Hepatocyte (in vitro differentiated cells): ENCODE measurements around the gene PRMT3. TPM values are rescaled to one million over a fixed set of nuclear protein-coding genes. Genes with fewer than 3 reads are reported as not detected.
"Not testable (repeated sequence)": the region's sequence is repeated elsewhere in the genome, so short reads cannot be mapped to it uniquely, and the experiment has no call there.

Experiments
- DNase-seq: peaks from one replicate; pipeline ENCODE4 v3.0.0-alpha.2; 2016; ENCODE audit warnings: low spot score
- H2AFZ ChIP-seq: fragments of 200-600 bp; sonication (generic); 2 replicates; pipeline ENCODE4 v1.6.0; 2016; ENCODE audit warnings: antibody characterized with exemption, mild to moderate bottlenecking
- H3K27ac ChIP-seq: fragments of 200-600 bp; sonication (generic); 2 replicates; pipeline ENCODE4 v1.5.1; 2016; ENCODE audit warnings: mild to moderate bottlenecking
- H3K27me3 ChIP-seq: fragments of 200-600 bp; sonication (generic); 2 replicates; pipeline ENCODE4 v1.6.1; 2016
- H3K36me3 ChIP-seq: fragments of 200-600 bp; sonication (generic); replicated peaks from 2 replicates; pipeline ENCODE4 v1.5.1; 2016; ENCODE audit warnings: low read depth; ENCODE audit not compliant: insufficient read depth
- H3K4me1 ChIP-seq: fragments of 200-600 bp; sonication (generic); 2 replicates; pipeline ENCODE4 v1.5.1; 2016; ENCODE audit warnings: mild to moderate bottlenecking, moderate library complexity; ENCODE audit not compliant: insufficient read depth
- H3K4me2 ChIP-seq: fragments of 200-600 bp; sonication (generic); 2 replicates; pipeline ENCODE4 v1.6.0; 2016
- H3K4me3 ChIP-seq: fragments of 200-600 bp; sonication (generic); 2 replicates; pipeline ENCODE4 v1.5.1; 2016; ENCODE audit warnings: mild to moderate bottlenecking
- H3K79me2 ChIP-seq: fragments of 200-600 bp; sonication (generic); 2 replicates; pipeline ENCODE4 v1.6.0; 2017; ENCODE audit warnings: mild to moderate bottlenecking
- H3K9me2 ChIP-seq: fragments of 200-600 bp; sonication (generic); replicated peaks from 2 replicates; pipeline ENCODE4 v1.6.0; 2017; ENCODE audit warnings: mild to moderate bottlenecking; ENCODE audit not compliant: insufficient read depth
- H3K9me3 ChIP-seq: fragments of 200-600 bp; sonication (generic); 2 replicates; pipeline ENCODE4 v1.5.1; 2016; ENCODE audit warnings: low read depth, mild to moderate bottlenecking
- H4K20me1 ChIP-seq: fragments of 200-600 bp; sonication (generic); 2 replicates; pipeline ENCODE4 v1.6.0; 2016; ENCODE audit warnings: mild to moderate bottlenecking; ENCODE audit not compliant: insufficient read depth, poor library complexity, severe bottlenecking
- EZH2 ChIP-seq: fragments of 200-600 bp; sonication (generic); IDR thresholded peaks from 2 replicates; pipeline ENCODE4 v1.6.1; 2016; ENCODE audit warnings: antibody characterized with exemption, mild to moderate bottlenecking, borderline replicate concordance
- EZH2phosphoT487 ChIP-seq: fragments of 200-600 bp; sonication (generic); IDR thresholded peaks from one replicate; pipeline ENCODE4 v1.6.1; 2018; ENCODE audit warnings: antibody characterized with exemption, mild to moderate bottlenecking, low read depth, moderate library complexity; ENCODE audit not compliant: unreplicated experiment, severe bottlenecking
- WGBS: methylation state at CpG from one replicate; pipeline ENCODE4 v1.1.6; 2016; ENCODE audit warnings: low lambda C conversion rate; ENCODE audit errors: missing lambda C conversion rate; 5-methylcytosine and 5-hydroxymethylcytosine counted together
- polyA plus RNA-seq: library from polyadenylated mRNA; unstranded; fragments of >200 nt; fragmentation: Nextera tagmentation; extraction: Ambion mirVana; gene quantifications from 2 replicates; pipeline ENCODE4 v1.2.1, GENCODE V29; 2016
- total RNA-seq: library from RNA; depleted of rRNA; stranded (reverse); fragments of >200 nt; gene quantifications from 2 replicates; pipeline ENCODE4 v1.2.3, GENCODE V29; 2014
- TF ChIP-seq, protein P1 (sequence below): fragments of 200-600 bp; sonication (generic); IDR thresholded peaks from 2 replicates; pipeline ENCODE4 v1.5.1; 2016; ENCODE audit warnings: antibody characterized with exemption, mild to moderate bottlenecking; ENCODE audit not compliant: poor library complexity

Gene PRMT3
- total and polyA plus RNA-seq, 2 experiments from 2014 or later: 9.5 to 18.8 TPM

DNA sequence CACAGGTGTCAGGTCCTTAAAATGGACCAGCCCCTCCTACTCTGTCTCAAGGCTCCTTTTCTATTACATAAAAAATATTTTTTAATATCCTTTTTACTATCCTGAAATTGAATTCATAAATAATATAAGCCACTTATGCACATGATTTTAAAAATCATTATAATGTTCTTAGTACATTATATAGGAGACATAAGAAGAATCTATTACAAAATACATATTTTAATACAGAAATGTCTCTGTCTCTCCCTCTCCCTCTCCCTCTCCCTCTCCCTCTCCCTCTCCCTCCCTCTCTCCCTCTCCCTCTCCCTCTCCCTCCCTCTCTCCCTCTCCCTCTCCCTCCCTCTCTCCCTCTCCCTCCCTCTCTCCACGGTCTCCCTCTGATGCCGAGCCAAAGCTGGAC, 159.9 kb downstream of the PRMT3 start:
- no CpG with 5 or more reads among the region's 2 CpGs for WGBS
- Histone ChIP-seq H2AFZ (no peak overlapping the region), H3K4me3 (no peak overlapping the region), H3K9me2 (no peaks in the 10 kb centered on the region), H3K4me1 (no peaks in the 10 kb centered on the region), H4K20me1 (no peaks in the 10 kb centered on the region), H3K4me2 (no peak overlapping the region), H3K79me2 (no peaks in the 10 kb centered on the region), H3K27ac (no peak overlapping the region), H3K36me3 (no peaks in the 10 kb centered on the region), H3K9me3 (no peaks in the 10 kb centered on the region), H3K27me3 (no peaks in the 10 kb centered on the region)
- TF ChIP-seq EZH2phosphoT487 (no peak), EZH2 (no peak)
- TF ChIP-seq, protein P1, sequence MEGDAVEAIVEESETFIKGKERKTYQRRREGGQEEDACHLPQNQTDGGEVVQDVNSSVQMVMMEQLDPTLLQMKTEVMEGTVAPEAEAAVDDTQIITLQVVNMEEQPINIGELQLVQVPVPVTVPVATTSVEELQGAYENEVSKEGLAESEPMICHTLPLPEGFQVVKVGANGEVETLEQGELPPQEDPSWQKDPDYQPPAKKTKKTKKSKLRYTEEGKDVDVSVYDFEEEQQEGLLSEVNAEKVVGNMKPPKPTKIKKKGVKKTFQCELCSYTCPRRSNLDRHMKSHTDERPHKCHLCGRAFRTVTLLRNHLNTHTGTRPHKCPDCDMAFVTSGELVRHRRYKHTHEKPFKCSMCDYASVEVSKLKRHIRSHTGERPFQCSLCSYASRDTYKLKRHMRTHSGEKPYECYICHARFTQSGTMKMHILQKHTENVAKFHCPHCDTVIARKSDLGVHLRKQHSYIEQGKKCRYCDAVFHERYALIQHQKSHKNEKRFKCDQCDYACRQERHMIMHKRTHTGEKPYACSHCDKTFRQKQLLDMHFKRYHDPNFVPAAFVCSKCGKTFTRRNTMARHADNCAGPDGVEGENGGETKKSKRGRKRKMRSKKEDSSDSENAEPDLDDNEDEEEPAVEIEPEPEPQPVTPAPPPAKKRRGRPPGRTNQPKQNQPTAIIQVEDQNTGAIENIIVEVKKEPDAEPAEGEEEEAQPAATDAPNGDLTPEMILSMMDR: no peak
- DNase-seq: no peak

DNA sequence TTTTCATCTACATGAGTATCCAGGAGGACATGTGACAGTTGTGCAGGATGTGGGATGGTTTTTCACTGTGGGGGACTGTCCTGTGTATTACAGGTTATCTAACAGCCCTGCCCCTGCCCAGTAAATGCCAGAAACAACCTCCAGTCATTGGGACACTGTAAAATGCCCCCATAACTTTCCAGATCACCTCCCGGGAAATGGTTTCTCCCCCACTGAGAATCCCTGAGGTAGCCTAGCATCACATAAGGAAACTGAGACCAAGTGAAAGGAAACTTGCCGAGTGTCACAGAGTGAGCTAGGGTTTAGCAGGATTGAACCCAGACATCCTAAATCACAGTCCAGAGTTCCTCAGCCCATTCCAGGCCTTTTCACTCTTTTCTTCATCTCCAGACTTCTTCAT, 163.6 kb downstream of the PRMT3 start:
- no peaks in the 10 kb centered on the region for H3K79me2 ChIP-seq
- TF ChIP-seq EZH2phosphoT487 (no peak), EZH2 (no peak)
- TF ChIP-seq, protein P1: no peak
- H3K9me3 ChIP-seq: no peaks in the 10 kb centered on the region
- no peaks in the 10 kb centered on the region for H3K9me2 ChIP-seq
- no peaks in the 10 kb centered on the region for H4K20me1 ChIP-seq
- no peaks in the 10 kb centered on the region for H3K4me1 ChIP-seq
- no peak overlapping the region for H3K4me2 ChIP-seq
- no peak overlapping the region for H3K27ac ChIP-seq
- H3K27me3 ChIP-seq: no peaks in the 10 kb centered on the region
- no peak overlapping the region for H2AFZ ChIP-seq
- 43% methylated on average over 2 of the region's 2 CpGs for WGBS
- no peak for DNase-seq
- no peaks in the 10 kb centered on the region for H3K36me3 ChIP-seq
- no peak overlapping the region for H3K4me3 ChIP-seq

DNA sequence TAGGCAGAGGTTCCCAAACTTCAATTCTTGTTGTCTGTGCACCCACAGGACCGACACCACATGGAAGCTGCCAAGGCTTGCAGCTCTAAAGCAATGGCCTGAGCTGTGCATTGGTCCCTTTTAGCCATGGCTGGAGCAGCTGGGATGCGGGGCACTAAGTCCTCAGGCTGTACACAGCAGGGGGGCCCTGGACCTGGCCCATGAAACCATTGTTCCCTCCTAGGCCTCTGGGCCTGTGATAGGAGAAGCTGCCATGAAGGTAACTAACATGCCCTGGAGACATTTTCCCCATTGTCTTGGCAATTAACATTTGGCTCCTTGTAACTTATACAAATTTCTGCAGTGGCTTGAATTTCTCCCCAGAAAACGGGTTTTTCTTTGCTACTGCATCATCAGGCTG, 168.3 kb downstream of the PRMT3 start:
- no peak overlapping the region for H3K27ac ChIP-seq
- H3K9me2 ChIP-seq: no peaks in the 10 kb centered on the region
- no peak overlapping the region for H3K4me3 ChIP-seq
- H3K4me1 ChIP-seq: no peaks in the 10 kb centered on the region
- no peaks in the 10 kb centered on the region for H3K9me3 ChIP-seq
- no peak for DNase-seq
- no peak overlapping the region for H2AFZ ChIP-seq
- TF ChIP-seq EZH2 (no peak), EZH2phosphoT487 (no peak)
- TF ChIP-seq, protein P1: no peak
- no peaks in the 10 kb centered on the region for H4K20me1 ChIP-seq
- H3K4me2 ChIP-seq: no peak overlapping the region
- no peaks in the 10 kb centered on the region for H3K79me2 ChIP-seq
- no peaks in the 10 kb centered on the region for H3K36me3 ChIP-seq
- 79% methylated on average over 3 of the region's 3 CpGs for WGBS
- no peaks in the 10 kb centered on the region for H3K27me3 ChIP-seq

DNA sequence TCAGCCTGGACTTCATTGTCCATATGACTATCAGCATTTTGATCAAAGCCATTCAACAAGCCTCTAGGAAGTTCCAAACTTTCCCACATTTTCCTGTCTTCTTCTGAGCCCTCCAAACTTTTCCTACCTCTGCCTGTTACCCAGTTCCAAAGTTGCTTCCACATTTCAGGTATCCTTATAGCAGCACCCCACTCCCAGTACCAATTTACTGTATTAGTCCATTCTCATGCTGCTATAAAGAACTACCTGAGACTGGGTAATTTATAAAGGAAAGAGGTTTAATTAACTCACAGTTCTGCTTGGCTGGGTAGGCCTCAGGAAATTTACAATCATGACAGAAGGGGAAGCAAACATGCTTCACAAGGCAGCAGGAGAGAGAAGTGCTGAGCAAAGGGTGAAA, 168.9 kb downstream of the PRMT3 start:
- H3K4me3 ChIP-seq, H3K4me2 ChIP-seq, H4K20me1 ChIP-seq, H3K79me2 ChIP-seq, H3K36me3 ChIP-seq, DNase-seq, H2AFZ ChIP-seq, H3K27me3 ChIP-seq, H3K27ac ChIP-seq, H3K9me2 ChIP-seq, H3K4me1 ChIP-seq, H3K9me3 ChIP-seq: not testable (repeated sequence)
